Neural crest cell (in vitro differentiated cells): ENCODE data around the gene DUS1L. TPM values are rescaled to one million over a fixed set of nuclear protein-coding genes. Genes with fewer than 3 reads are reported as not detected.

ENCODE experiments used
- DNase-seq: peaks from one replicate; pipeline ENCODE4 v3.0.0; 2021; ENCODE audit warnings: low read depth, mixed read lengths, low spot score
- H3K27ac Mint-ChIP-seq: one replicate; pipeline ENCODE4 v1.8.0; 2021; ENCODE audit warnings: mild to moderate bottlenecking, mixed read lengths; ENCODE audit not compliant: unreplicated experiment
- H3K27me3 Mint-ChIP-seq: 2 replicates; pipeline ENCODE4 v1.8.0; 2021; ENCODE audit warnings: low read depth, mild to moderate bottlenecking, mixed read lengths
- H3K36me3 Mint-ChIP-seq: 2 replicates; pipeline ENCODE4 v1.8.0; 2021; ENCODE audit warnings: low read depth, mild to moderate bottlenecking, mixed read lengths
- H3K4me1 Mint-ChIP-seq: 2 replicates; pipeline ENCODE4 v1.8.0; 2021; ENCODE audit warnings: mixed read lengths
- H3K4me3 Mint-ChIP-seq: one replicate; pipeline ENCODE4 v1.8.0; 2021; ENCODE audit warnings: mild to moderate bottlenecking, mixed read lengths
- H3K9me3 Mint-ChIP-seq: 2 replicates; pipeline ENCODE4 v1.8.0; 2021; ENCODE audit warnings: mixed read lengths
- CTCF ChIP-seq: fragments of 200-600 bp; sonication (generic); conservative IDR thresholded peaks from 2 replicates; pipeline ENCODE4 v1.5.0; 2021; ENCODE audit warnings: antibody characterized with exemption, mild to moderate bottlenecking
- total RNA-seq: library from RNA; stranded (reverse); gene quantifications from 2 replicates; pipeline ENCODE4 v1.2.1, GENCODE V29; 2021

The DUS1L gene
- total RNA-seq, 1 donor from 2014 or later: 131 TPM

- Mint-ChIP-seq H3K4me3 (peak overlapping the region; percentile 97), H3K4me1 (peaks cover 18% of the 10 kb centered on the region), H3K9me3 (no peaks in the 10 kb centered on the region), H3K27me3 (peaks cover 6% of the 10 kb centered on the region), H3K36me3 (no peaks in the 10 kb centered on the region), H3K27ac (peak overlapping the region; percentile 84)
- DNase-seq: no peak
- TF ChIP-seq CTCF: no peak
Observed at GRCh38 chr17:82021900-82022309, 43.7 kb downstream of the DUS1L start.

DNA sequence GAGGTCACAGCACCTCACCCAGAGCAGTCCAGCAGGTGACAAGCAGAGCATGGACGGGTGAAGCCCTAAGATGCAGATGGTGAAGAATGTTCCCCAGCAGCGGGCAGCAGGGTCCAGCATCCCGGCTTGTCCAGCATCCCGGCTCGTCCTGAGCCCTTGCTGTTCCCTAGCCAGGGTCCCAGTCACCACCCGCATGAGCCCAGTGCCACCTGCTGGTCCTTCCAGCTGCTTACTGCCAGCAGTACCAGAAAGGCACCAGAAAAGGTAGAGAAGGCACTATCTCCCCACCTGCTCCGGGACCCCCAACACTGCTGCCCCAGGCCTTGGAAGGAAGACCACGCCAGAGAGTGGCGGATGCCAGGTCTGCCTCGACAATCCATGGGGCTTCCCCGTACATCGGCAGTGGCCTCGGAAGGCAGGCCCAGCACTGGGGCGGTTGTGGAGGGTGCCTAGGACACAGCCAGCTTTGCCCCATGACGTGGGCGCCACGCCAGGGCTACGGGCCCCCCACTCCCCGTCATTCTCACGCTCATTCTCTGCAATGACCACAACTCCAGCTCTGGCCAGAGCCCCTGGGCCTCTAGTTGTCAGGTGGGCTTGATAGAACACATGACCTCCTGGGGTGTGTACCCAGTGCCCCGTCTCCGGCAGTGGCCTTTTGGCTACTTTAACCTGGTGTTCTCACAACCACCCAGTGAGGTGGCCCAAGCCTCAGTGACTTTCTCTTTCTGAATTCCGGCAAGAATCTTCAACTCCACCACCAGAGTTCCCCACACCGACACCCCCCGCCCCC is 44.3 kb downstream of the DUS1L start:
- peak; percentile 55 for DNase-seq
- peak overlapping the region; percentile 84 for H3K27ac Mint-ChIP-seq

DNA sequence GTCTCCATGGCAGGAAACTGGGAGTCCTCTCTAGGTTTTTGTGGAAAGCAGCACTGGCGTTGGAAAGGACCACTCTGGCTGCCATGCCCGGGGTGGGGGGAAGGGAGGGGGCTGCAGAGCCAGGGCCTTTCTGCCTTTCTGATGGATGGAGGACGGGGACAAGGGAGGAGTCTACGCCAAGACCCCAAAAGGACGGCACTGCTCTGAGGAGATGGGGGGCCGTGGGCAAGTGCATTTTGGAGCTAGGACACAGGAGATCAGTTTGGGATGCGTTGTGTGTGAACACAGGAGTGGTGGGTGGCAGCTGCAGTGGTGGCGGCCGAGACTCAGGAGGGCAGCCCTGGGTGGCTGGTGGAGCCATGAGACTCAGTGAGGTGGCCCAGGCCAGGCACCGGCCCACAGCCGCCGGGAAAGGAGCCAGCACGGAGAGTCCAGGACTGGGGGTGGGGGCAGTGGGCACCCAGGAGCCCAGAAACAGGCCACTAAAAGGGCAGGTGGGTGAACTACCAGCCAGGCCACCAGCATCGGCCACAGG is 45.0 kb downstream of the DUS1L start:
- Mint-ChIP-seq H3K27me3 (peaks cover 6% of the 10 kb centered on the region), H3K27ac (no peak overlapping the region), H3K4me1 (peaks cover 15% of the 10 kb centered on the region), H3K36me3 (no peaks in the 10 kb centered on the region), H3K4me3 (peak overlapping the region; percentile 97), H3K9me3 (no peaks in the 10 kb centered on the region)
- TF ChIP-seq CTCF: no peak
- no peak for DNase-seq

More for the DNA sequence above, 44.3 kb downstream of the DUS1L start:
- Mint-ChIP-seq H3K36me3 (no peaks in the 10 kb centered on the region), H3K4me3 (peak overlapping the region; percentile 97), H3K27me3 (peaks cover 6% of the 10 kb centered on the region), H3K9me3 (no peaks in the 10 kb centered on the region), H3K4me1 (peaks cover 18% of the 10 kb centered on the region)
- peak; percentile 68 for TF ChIP-seq CTCF

- Mint-ChIP-seq H3K36me3 (no peaks in the 10 kb centered on the region), H3K27ac (no peak overlapping the region), H3K27me3 (peaks cover 6% of the 10 kb centered on the region), H3K4me3 (peak overlapping the region; percentile 97), H3K4me1 (peaks cover 15% of the 10 kb centered on the region), H3K9me3 (no peaks in the 10 kb centered on the region)
- peak; percentile 80 for TF ChIP-seq CTCF
- peak; percentile 78 for DNase-seq
Observed at GRCh38 chr17:82019690-82020571, 45.7 kb downstream of the DUS1L start.

DNA sequence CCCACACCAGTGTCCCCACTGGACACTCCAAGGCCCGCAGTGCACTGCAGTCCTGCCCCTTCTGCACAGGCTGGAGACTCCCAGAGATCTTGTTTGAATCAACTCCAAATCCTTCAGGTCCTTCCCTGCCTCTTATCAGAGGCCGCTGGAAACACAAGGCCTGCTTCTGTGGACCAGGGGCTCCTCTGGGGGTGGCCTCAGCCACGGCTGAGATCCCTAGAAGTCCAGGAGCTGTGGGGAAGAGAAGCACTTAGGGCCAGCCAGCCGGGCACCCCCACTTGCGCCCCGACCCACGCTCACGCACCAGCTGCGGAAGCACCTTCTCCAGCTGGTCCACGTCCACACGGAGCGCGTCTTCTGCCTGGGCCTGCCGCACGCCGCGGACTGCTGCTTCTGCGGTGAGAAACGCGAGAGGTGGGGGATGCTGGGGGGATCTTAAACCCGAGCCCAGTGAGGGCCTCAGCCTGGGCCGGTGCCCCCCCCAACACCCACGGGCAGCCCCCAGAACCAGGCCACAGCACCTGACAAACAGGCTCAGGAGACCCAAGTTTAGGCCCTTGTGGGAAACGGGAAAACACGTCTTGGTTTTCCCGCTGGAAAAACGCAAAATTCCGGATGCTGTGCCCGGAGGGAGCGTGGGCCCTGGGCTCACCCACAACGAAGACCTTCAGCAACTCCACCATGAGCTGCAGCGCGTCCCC is 46.5 kb downstream of the DUS1L start:
- Mint-ChIP-seq H3K4me1 (peaks cover 13% of the 10 kb centered on the region), H3K27me3 (peaks cover 6% of the 10 kb centered on the region), H3K9me3 (no peaks in the 10 kb centered on the region), H3K27ac (peak overlapping the region; percentile 19), H3K4me3 (peak overlapping the region; percentile 74), H3K36me3 (no peaks in the 10 kb centered on the region)
- TF ChIP-seq CTCF: no peak
- DNase-seq: no peak
